GM12874 (cell line): ENCODE data around the gene TMEM229A.

Experiments used
- TF ChIP-seq, protein P1 (sequence below): IDR thresholded peaks from 2 replicates; pipeline ENCODE4 v1.5.1; 2011; ENCODE audit warnings: low read depth, mild to moderate bottlenecking, control low read depth, low read length, moderate library complexity; ENCODE audit not compliant: insufficient read depth

Gene TMEM229A

DNA sequence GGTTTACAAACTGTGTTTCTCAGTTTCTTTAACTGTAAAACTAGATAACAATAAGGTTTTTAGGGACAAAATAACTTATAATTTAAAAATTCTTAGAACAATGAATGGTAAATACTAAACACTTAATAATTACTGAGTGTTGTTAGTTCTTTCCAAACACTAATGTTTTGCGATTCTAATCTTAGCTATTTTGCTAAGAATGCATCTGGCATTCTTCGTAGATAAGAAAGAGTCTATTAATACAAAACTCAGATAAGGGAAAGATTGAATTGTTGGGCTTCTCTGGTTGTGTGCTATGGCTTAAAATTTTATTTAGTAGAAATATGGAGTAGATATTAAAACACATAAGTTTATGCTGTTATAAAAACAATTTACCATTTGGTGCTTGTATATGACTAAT lies 45.4 kb downstream of the TMEM229A start:
- TF ChIP-seq, protein P1, sequence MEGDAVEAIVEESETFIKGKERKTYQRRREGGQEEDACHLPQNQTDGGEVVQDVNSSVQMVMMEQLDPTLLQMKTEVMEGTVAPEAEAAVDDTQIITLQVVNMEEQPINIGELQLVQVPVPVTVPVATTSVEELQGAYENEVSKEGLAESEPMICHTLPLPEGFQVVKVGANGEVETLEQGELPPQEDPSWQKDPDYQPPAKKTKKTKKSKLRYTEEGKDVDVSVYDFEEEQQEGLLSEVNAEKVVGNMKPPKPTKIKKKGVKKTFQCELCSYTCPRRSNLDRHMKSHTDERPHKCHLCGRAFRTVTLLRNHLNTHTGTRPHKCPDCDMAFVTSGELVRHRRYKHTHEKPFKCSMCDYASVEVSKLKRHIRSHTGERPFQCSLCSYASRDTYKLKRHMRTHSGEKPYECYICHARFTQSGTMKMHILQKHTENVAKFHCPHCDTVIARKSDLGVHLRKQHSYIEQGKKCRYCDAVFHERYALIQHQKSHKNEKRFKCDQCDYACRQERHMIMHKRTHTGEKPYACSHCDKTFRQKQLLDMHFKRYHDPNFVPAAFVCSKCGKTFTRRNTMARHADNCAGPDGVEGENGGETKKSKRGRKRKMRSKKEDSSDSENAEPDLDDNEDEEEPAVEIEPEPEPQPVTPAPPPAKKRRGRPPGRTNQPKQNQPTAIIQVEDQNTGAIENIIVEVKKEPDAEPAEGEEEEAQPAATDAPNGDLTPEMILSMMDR, result no peak
